SU-DHL-6 (cell line): ENCODE results near the gene PCP2.

Experiments used
- H2AFZ ChIP-seq: fragments of 200-600 bp; sonication (generic); 2 replicates; pipeline ENCODE4 v1.6.1; 2014; ENCODE audit warnings: low read depth, mild to moderate bottlenecking, moderate library complexity, mixed read lengths, antibody characterized with exemption, low read length; ENCODE audit not compliant: severe bottlenecking
- H3F3A ChIP-seq: fragments of 200-600 bp; shearing (Covaris generic); 2 replicates; pipeline ENCODE4 v1.6.0; 2016; ENCODE audit warnings: antibody characterized with exemption, mild to moderate bottlenecking; ENCODE audit not compliant: insufficient read depth
- H3K27ac ChIP-seq: fragments of 200-600 bp; sonication (generic); 2 replicates; pipeline ENCODE4 v1.5.1; 2016; ENCODE audit warnings: low read depth, mild to moderate bottlenecking, low read length, moderate library complexity, mixed read lengths
- H3K27me3 ChIP-seq: fragments of 200-600 bp; sonication (generic), shearing (Covaris generic); 2 replicates; pipeline ENCODE4 v1.6.0; 2014; ENCODE audit warnings: mild to moderate bottlenecking, low read length
- H3K36me3 ChIP-seq: fragments of 200-600 bp; sonication (generic); 2 replicates; pipeline ENCODE4 v1.6.1; 2014; ENCODE audit warnings: mild to moderate bottlenecking, low read length, mixed read lengths
- H3K4me2 ChIP-seq: fragments of 300-600, 200-600 bp; shearing (Covaris generic), sonication (generic); 2 replicates; pipeline ENCODE4 v1.6.0; 2014; ENCODE audit warnings: low read length, low read depth, mild to moderate bottlenecking; ENCODE audit not compliant: poor library complexity, severe bottlenecking
- H3K4me3 ChIP-seq: fragments of 200-600 bp; sonication (generic); 2 replicates; pipeline ENCODE4 v1.5.1; 2014; ENCODE audit warnings: antibody characterized with exemption, low read length, mild to moderate bottlenecking, mixed read lengths; ENCODE audit not compliant: insufficient read depth, poor library complexity, severe bottlenecking
- H3K79me2 ChIP-seq: fragments of 200-600 bp; sonication (generic); 2 replicates; pipeline ENCODE4 v1.6.1; 2014; ENCODE audit warnings: mild to moderate bottlenecking, low read length, moderate library complexity; ENCODE audit not compliant: insufficient read depth
- H3K9ac ChIP-seq: fragments of 200-600 bp; sonication (generic); 2 replicates; pipeline ENCODE4 v1.7.0; 2014; ENCODE audit warnings: mild to moderate bottlenecking, low read length
- H3K9me2 ChIP-seq: fragments of 200-600 bp; sonication (generic); replicated peaks from 2 replicates; pipeline ENCODE4 v1.6.1; 2014; ENCODE audit warnings: low read length; ENCODE audit not compliant: insufficient read depth
- H3K9me3 ChIP-seq: fragments of 200-600 bp; sonication (generic); 2 replicates; pipeline ENCODE4 v1.6.1; 2014; ENCODE audit warnings: low read length, mixed read lengths; ENCODE audit not compliant: insufficient read depth
- H4K20me1 ChIP-seq: fragments of 200-600 bp; sonication (generic); 2 replicates; pipeline ENCODE4 v1.6.1; 2014; ENCODE audit warnings: low read depth, mild to moderate bottlenecking, antibody characterized with exemption, low read length, moderate library complexity, mixed read lengths
- CTCF ChIP-seq: fragments of 200-600 bp; sonication (generic); IDR thresholded peaks from one replicate; pipeline ENCODE4 v1.5.1; 2017; ENCODE audit warnings: antibody characterized with exemption, mild to moderate bottlenecking, low read length, moderate library complexity; ENCODE audit not compliant: insufficient read depth, poor library complexity, severe bottlenecking
- EZH2phosphoT487 ChIP-seq: fragments of 200-600 bp; sonication (generic), shearing (Covaris generic); conservative IDR thresholded peaks from 2 replicates; pipeline ENCODE4 v1.6.1; 2018; ENCODE audit warnings: mild to moderate bottlenecking, antibody characterized with exemption, low read length, moderate library complexity, mixed read lengths

PCP2 gene

GRCh38 chr19:7614859-7615741 is 18.4 kb downstream of the PCP2 start:
- H3K9me3 ChIP-seq: no peaks in the 10 kb centered on the region
- TF ChIP-seq EZH2phosphoT487 (no peak), CTCF (no peak)
- no peaks in the 10 kb centered on the region for H3K9me2 ChIP-seq
- H3K27me3 ChIP-seq: no peaks in the 10 kb centered on the region
- no peak overlapping the region for H3K27ac ChIP-seq
- no peaks in the 10 kb centered on the region for H3K79me2 ChIP-seq
- no peak overlapping the region for H3K4me2 ChIP-seq
- no peaks in the 10 kb centered on the region for H4K20me1 ChIP-seq
- no peak overlapping the region for H3K9ac ChIP-seq
- H3K36me3 ChIP-seq: no peaks in the 10 kb centered on the region
- no peak overlapping the region for H3K4me3 ChIP-seq
- no peak overlapping the region for H2AFZ ChIP-seq
- no peaks in the 10 kb centered on the region for H3F3A ChIP-seq

GRCh38 chr19:7612282-7613274 is 20.9 kb downstream of the PCP2 start:
- no peaks in the 10 kb centered on the region for H3F3A ChIP-seq
- H3K27me3 ChIP-seq: no peaks in the 10 kb centered on the region
- H3K9me2 ChIP-seq: no peaks in the 10 kb centered on the region
- no peaks in the 10 kb centered on the region for H3K79me2 ChIP-seq
- no peaks in the 10 kb centered on the region for H3K9me3 ChIP-seq
- no peak overlapping the region for H3K4me2 ChIP-seq
- no peak overlapping the region for H3K9ac ChIP-seq
- no peak overlapping the region for H2AFZ ChIP-seq
- TF ChIP-seq EZH2phosphoT487 (no peak), CTCF (no peak)
- H3K27ac ChIP-seq: no peak overlapping the region
- H3K4me3 ChIP-seq: no peak overlapping the region
- H3K36me3 ChIP-seq: no peaks in the 10 kb centered on the region
- no peaks in the 10 kb centered on the region for H4K20me1 ChIP-seq

- H2AFZ ChIP-seq: no peak overlapping the region
- no peak overlapping the region for H3K9ac ChIP-seq
These were observed 21.8 kb downstream of the PCP2 start for GRCh38 chr19:7611541-7612279.

More at GRCh38 chr19:7611541-7612279, 21.8 kb downstream of the PCP2 start:
- no peak overlapping the region for H3K4me2 ChIP-seq
- H3K36me3 ChIP-seq: no peaks in the 10 kb centered on the region
- no peaks in the 10 kb centered on the region for H3K79me2 ChIP-seq
- no peak overlapping the region for H3K4me3 ChIP-seq
- no peaks in the 10 kb centered on the region for H4K20me1 ChIP-seq
- H3K27me3 ChIP-seq: no peaks in the 10 kb centered on the region
- H3K27ac ChIP-seq: no peak overlapping the region
- TF ChIP-seq EZH2phosphoT487: no peak
- TF ChIP-seq CTCF: no peak
- no peaks in the 10 kb centered on the region for H3K9me2 ChIP-seq
- H3K9me3 ChIP-seq: no peaks in the 10 kb centered on the region
- H3F3A ChIP-seq: no peaks in the 10 kb centered on the region
